Stimulated activated CD4-positive, alpha-beta T cell treated with anti-CD3 and anti-CD28 coated beads, Interleukin-15, amount 100 ng/mL, for 1 hour (primary cell): ENCODE data around the gene SLC23A1.
"Not testable (repeated sequence)": the region's sequence is repeated elsewhere in the genome, so short reads cannot be mapped to it uniquely, and the experiment has no call there.

Experiments
- DNase-seq, 2 donors: peaks; one replicate each; pipeline ENCODE4 v3.0.0-alpha.2; 2020; ENCODE audit warnings: low read depth in 1 of 2, low spot score in 1 of 2

The SLC23A1 gene

DNA sequence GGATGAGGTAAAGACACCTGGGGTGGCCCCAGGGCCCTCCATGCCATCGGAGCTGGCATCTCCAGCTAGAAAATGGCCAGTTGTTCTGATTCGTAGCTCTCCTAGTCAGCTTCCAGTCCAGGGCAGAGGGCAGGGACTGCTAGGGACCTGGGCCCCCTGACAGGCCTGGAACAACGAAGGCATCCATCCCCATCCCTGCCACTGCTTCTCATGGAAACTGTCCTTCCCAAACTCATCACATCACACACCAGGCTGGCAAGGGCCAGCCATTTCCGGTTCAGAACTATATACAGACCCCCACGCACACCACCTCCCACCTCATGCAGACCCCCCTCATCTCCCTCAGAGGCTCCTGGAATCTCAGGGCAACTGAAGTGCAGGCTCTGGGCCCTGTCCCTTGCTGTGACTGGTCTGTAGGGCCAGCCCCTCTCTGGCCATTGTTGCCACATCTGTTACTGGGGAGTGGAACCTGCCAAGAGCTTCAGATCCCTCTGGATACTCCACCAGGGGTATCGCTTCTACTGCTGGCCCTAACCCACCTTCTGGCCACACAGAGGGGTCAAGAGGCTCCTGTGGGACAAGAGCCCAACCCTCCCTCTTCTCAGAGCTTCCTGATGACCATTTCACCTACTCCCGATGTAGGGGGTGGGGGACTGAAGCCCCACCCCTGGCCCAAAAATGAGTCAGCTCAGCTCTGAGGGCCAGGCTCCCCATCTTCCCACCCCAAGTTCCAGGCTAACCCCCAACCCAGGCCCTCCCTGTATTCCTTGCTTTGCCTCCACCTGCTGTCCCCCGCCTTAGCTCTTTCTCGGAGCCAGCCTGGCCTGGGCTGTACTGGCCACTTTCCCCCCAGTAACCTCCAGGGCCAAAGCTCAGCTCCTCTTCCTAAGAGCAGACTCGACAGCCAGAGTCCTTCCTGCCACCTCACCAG lies 7.8 kb upstream of the SLC23A1 start:
- no peak for DNase-seq

DNA sequence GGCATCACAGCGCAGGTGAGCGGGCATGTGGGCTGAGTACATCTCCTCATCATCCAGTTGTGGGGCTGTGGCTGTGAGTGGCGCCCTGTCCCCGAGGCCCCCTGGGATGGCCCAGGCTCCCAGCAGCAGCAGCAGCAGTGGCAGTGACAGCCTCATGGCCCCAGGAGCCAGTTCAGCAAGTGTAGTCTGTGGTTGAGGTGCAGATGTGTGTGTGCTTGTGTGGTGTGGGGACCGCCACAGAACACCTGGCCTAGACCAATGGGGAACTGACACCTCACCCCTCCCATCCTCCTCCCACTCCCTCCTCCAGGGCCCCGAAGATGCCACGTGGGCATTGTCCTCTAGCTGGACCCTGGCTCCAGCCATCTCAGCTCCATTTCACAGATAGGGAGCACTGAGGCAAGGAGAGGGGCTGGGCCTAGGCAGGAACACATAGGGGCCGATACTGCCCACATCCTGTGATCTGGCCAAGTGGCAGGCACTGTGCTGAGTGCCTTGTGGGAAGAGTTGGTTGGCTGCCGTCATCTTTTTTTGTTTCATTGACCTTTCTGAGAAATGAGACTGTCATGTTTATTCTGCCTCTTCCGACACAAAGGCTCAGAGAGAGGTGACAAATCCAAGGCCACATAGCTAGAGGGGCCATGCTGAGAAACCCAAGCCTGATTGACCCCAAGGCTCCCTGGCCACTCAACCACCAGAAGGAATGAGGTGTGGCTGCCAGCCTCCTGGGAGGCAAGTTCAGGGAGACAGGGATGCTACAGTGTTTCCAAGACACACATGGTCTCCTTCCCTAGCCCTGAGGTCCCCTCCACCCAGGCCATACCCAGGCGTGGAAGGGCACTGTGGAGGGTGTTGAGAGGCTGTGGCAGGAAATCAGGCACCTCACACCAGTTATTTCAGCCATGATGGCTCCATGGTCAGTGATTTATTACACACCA lies 6.9 kb upstream of the SLC23A1 start, which contains the start of gene MZB1:
MZB1 (minus strand) TSS at position 213 of the 938 bp plus-strand sequence; CDS start at position 156, 57 bp downstream.
- DNase-seq, result no peak

DNA sequence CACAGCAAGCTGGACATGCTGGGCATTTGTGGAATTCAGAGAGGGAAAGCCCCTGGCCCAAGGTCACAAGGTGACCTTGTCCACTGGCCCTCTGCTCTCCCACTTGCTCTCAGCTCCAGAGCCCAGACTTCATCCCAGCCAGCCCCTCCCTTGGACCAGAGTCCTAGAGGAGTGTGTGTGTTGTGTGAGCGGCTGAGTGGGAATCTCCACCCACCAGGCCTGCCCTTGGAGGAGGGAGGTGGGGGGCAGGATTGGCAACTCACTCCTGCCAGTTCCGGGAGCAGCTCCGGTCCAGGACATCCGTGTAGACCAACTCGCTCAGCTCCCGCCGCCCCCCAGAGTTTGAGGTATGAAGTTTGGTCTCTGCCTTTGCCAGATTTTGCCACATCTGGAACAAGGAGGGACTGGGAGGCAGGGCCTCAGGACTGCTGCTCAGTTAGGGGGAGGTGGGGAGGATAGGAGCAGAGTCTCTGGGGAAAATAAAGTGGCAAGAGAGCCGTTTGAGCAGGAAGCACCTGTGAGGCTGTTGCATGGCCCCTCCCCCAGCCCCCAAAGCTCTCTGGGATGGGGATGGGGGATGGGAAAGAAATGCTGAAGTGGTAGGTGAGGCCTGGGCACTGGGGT lies 5.2 kb upstream of the SLC23A1 start:
- DNase-seq, result no peak

GRCh38 chr5:139387611-139388197 lies 4.6 kb upstream of the SLC23A1 start:
- no peak for DNase-seq

DNA sequence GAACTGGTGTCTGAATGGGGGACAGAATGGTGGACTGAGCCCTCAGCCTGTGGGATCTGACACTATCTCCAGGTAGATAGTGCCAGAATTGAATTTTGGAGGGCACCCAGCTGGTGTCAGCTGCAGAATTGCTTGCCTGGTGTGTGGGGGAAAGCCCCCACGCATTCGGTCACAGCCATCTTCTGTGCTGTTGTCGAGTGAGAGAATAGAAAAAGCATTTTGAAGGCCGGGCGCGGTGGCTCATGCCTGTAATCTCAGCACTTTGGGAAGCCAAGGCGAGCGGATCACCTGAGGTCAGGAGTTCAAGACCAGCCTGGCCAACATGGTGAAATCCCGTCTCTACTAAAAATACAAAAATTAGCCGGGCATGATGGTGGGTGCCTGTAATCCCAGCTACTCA lies 3.9 kb upstream of the SLC23A1 start:
- DNase-seq, result not testable (repeated sequence)

DNA sequence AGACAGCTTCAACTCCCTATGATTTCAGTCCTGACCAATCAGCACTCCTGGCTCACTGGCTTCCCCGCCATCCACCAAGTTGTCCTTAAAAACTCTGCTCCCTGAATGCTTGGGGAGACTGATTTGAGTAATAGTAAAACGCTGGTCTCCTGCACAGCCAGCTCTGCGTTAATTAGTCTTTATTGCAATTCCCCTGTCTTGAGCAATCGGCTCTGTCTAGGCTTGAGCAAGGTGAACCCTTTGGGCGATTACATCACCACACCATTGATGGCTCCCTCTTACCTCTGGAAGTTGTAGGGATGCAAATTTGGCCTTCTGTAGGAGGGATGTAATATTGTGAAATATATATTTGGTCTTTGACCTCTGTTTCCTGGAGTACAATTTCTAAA lies 2.9 kb upstream of the SLC23A1 start:
- DNase-seq, result no peak

DNA sequence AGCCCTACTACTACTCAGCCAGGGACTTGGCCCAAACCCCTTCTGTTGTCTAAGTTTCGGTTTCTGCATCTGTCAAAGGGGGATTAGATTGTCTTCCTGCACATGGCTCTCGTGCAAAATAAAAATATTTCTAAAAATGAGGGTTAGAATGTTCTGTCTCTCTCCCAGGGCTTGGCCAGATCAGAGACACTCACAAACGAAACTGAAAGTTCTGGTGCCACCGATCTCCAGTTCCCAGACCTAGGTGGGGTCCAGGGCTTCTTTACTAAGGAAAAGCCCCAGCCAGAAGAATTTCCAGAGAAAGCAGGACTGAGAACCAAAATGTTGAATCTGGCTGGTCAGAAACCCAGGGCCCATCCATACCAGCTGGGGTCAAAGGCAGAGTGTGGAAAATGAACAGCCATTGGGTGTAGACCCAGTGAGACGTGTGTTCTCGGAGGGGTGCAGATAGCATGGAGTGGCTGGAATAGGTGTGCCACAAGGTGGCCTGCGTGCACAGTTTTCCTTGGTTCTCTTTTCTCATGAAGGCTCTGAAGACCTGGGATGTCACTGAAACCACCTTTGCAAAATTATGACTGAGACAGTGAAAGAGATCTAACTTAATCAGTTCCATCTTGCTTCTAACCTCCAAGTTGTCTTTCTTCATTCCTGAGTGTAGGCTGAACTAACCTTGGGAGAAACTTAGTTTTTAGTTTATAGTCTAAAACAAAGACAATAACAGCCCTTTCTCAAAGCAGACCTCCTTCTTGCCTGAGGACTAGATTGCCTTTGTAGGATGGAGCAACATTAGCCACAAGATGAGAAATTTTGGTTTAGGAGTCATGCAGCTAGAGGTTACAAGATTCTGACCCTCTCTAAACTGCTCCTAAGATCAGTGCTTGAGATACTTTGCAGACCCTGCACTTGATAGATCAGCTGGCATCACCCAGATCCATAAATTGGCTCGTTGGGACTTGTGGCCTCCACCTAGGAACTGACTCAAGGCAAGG lies 2.3 kb upstream of the SLC23A1 start:
- no peak for DNase-seq

GRCh38 chr5:139384591-139385051 lies 1.5 kb upstream of the SLC23A1 start:
- DNase-seq, result no peak

DNA sequence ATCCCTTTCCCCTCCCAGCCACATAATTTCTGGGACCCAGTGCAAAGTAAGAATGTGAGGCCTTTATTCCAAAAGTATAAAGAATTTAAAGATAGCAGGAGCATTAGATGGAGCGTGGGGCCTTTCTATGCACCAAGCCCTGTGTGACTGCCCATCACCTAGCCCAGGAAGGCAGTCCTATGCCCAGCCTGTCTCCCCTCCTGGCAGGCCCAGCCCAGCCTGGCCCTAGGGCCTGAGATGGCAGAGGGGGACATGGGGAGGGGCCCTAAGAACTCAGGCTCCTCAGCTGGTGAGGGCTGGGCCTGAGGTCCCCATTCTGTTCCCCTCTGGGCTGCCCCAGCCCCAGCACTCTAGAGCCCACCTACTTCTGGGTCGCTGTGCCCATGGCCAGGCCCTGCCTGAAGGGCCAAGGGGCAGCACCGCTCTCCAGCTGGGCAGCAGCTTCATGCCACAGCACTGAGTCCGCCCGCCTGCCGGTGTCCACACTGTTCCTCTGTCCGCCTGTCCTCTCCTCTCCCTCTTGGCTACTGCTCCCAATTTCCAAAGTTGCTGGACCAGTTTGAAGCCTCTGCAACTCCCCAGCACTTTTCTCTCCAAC lies 995 bp upstream of the SLC23A1 start:
- DNase-seq, result no peak

- DNase-seq, result no peak
Measured at GRCh38 chr5:139382807-139383206, 290 bp downstream of the SLC23A1 start.

DNA sequence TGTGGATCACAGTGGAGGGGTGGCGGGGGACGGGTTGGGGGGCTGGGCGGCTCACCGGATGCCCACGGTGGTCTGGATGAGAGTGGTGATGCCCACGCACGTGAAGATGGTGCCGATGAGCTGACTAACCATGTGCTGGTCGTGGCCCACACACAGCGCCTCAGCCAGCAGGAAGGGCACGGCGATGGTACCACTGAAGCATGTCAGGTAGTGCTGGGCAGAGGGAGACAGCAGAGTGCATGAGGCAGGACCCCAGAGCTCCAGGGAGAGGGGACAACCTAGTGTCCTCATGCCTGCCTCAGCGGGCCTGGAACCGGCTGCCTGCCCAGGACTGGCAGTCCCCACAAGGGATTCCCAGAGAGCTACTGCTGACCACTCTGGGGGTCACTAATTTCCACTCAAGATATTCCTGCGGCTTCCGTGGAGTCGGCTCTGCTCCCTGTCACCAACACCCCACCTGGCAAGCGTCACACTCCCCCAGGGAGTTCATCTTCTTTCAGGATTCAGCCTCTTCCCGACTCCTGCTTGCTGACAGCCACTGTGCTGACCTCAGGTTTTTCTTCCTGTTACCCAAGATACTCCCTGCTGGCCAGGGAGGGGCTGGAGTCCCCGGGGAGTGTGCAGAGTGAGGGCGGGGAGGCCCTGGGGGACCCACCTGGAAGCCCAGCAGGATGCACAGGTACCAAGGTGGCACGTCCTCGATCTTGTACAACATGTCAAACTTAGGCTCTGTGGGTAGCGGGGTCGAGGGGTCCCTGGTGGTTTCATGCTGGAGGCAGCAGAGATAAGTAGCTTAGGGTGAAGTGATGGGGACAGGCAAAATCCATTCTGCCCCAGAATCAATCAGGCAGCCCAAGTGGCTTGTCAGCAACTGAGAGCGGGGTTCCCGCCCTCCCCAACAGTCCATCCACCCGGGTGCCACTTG lies 998 bp downstream of the SLC23A1 start:
- DNase-seq, result no peak

DNA sequence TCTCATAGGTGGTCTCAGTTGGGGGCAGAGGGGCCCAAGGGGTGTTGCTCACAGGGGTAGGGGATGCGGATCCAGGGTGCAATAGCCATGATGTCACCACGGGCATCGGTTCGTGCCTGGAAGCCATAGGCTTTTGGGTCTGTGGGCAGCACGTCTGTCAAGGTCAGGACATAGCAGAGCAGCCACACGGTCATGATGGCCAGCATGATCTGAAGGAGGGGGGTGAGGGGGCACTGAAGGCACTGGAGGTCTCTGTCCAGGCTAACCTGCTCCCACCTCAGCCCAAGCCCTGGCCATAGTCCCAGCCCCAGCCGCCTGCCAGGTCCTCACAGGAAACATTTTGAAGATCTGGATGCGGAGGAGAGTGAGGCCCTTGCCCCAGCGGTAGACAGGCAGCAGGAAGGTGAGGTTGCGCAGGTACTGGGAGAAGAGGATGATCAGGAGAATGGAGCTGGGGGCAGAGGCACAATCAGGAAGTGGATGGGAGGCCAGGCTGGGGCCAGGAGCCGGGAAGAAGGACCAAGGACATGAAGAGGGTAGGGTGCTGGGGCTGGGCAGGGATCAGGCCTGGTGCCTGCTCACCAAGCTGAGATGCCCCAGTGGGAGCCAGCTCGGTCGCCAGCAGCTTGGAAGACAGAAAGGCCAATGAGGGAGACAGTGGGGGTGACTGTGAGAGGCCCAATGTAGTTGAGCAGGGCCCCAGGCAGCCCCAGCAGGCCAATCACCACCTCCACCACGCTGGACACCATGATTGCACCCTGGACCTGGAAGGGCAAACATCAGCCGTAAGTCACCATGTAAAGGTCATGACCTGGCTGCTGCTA lies 3.3 kb downstream of the SLC23A1 start:
- no peak for DNase-seq

GRCh38 chr5:139378941-139379361 lies 4.1 kb downstream of the SLC23A1 start:
- no peak for DNase-seq

DNA sequence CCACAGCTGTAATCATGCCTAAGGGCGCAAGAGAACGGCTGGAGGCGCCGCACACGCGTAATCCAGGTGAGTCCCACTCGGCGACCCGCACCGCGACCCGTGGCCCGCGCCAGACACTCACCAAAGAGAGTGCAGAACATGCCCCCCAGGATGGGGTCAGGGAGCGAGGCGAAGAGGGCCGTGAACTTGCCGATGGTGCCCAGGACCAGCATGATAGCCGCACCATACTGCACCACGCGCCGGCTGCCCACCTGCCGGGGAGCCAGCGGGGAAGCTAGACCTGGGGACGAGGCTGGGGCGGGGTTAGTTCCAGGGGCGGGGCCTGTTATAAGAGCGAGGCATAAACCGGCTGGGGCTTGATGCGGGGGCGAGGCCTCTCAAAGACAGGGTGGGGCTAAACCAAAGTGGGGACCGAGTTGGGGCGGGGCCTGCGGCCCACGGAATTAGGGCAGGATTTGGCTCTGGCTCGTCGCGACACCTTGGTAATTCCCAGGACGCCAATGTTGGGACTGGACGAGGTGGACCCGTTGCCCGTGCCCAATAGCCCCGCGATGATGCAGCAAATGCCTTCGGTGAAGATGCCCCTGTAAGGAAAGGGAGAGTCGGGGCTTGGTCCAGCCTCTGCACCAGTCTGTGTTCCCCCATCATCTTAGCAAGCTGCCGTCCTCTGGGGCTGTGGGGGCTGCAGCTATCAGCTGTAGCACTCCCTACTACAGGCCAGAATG lies 4.8 kb downstream of the SLC23A1 start:
- no peak for DNase-seq

DNA sequence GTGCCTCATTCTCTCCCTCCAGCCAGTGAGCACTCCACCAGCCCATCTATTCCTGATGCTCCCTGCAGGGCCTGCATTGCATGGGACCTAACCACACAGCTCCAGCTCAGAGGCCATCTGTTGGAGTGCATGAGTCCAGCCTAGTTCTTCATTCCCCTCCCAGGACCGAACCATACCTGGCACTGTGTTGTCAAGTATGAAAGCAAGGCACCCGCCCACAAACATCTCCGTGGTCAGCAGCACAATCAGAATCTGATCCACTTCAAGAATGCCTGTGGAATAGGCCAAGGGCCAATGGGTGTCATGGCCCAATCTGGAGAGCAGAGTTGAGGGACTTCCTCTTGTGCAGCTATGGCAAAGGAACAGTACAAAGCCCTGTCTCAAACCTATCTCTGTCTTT lies 5.9 kb downstream of the SLC23A1 start:
- no peak for DNase-seq

DNA sequence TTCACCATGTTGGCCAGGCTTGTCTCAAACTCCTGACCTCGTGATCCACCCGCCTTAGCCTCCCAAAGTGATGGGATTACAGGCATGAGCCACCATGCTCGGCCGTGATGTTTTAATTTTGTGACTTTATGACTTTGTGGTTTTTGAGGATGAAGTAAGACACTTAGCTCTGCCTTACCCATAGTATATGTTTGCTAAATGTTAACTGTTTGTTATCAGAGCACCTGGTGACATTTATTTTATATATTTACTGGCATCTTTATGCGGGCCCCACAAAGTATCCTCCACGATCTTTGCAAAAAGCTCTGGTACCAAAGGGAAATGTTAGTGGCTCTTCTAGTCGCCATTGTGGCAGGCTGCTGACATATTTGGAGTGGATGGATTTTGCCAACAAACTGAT lies 6.7 kb downstream of the SLC23A1 start:
- no peak for DNase-seq

GRCh38 chr5:139374909-139375308 lies 8.2 kb downstream of the SLC23A1 start:
- DNase-seq, result no peak
